ENCODE results near the gene RSRC1.

Gene RSRC1

GRCh38 chr3:158505117-158505516 lies 395.2 kb downstream of the RSRC1 start:
- TF ChIP-seq SNAI2 (CRISPR knock-in tag; IDR thresholded peaks at IDR 0.05): no peak
- no peak for TF ChIP-seq POU6F1 (CRISPR knock-in tag; IDR thresholded peaks at IDR 0.05; ENCODE audit: borderline replicate concordance, low read depth)
- TF ChIP-seq CSRNP3 (CRISPR knock-in tag; IDR thresholded peaks at IDR 0.05): no peak
- no peak for TF ChIP-seq PPARA (CRISPR knock-in tag; IDR thresholded peaks at IDR 0.05; ENCODE audit: borderline replicate concordance)
- TF ChIP-seq ZFP30 (CRISPR knock-in tag; IDR thresholded peaks at IDR 0.05): no peak
- no peak for TF ChIP-seq GLIS3 (CRISPR knock-in tag; IDR thresholded peaks at IDR 0.05)
- no peak for TF ChIP-seq BACH2 (CRISPR knock-in tag; IDR thresholded peaks at IDR 0.05; ENCODE audit: borderline replicate concordance)
- no peak for TF ChIP-seq TOX (CRISPR knock-in tag; IDR thresholded peaks at IDR 0.05; ENCODE audit: borderline replicate concordance)
- no peak for TF ChIP-seq TSHZ2 (CRISPR knock-in tag; IDR thresholded peaks at IDR 0.05)
- no peak for TF ChIP-seq ISL1 (CRISPR knock-in tag; IDR thresholded peaks at IDR 0.05)
- TF ChIP-seq TCF4 (CRISPR knock-in tag; IDR thresholded peaks at IDR 0.05; ENCODE audit: borderline replicate concordance): no peak
- TF ChIP-seq CSDC2 (CRISPR knock-in tag; IDR thresholded peaks at IDR 0.05): no peak
- no peak for TF ChIP-seq RARB (CRISPR knock-in tag; IDR thresholded peaks at IDR 0.05)
- no peak for TF ChIP-seq OSR1 (CRISPR knock-in tag; IDR thresholded peaks at IDR 0.05)
- no peak for ATAC-seq

- TF ChIP-seq OSR1 (CRISPR knock-in tag; IDR thresholded peaks at IDR 0.05): no peak
- no peak for TF ChIP-seq ZNF70 (CRISPR knock-in tag; IDR thresholded peaks at IDR 0.05)
- TF ChIP-seq RARB (CRISPR knock-in tag; IDR thresholded peaks at IDR 0.05): no peak
- no peak for TF ChIP-seq TOX (CRISPR knock-in tag; IDR thresholded peaks at IDR 0.05; ENCODE audit: borderline replicate concordance)
- TF ChIP-seq POU6F1 (CRISPR knock-in tag; IDR thresholded peaks at IDR 0.05; ENCODE audit: borderline replicate concordance, low read depth): no peak
- ATAC-seq: no peak
These were observed 396.6 kb downstream of the RSRC1 start for GRCh38 chr3:158506456-158506855.

GRCh38 chr3:158508481-158508880 lies 398.6 kb downstream of the RSRC1 start:
- ATAC-seq: no peak
- no peak for TF ChIP-seq ZFP30 (CRISPR knock-in tag; IDR thresholded peaks at IDR 0.05)
- TF ChIP-seq POU6F1 (CRISPR knock-in tag; IDR thresholded peaks at IDR 0.05; ENCODE audit: borderline replicate concordance, low read depth): no peak
- TF ChIP-seq ARNTL (CRISPR knock-in tag; IDR thresholded peaks at IDR 0.05; ENCODE audit: borderline replicate concordance, low read depth): no peak

GRCh38 chr3:158509891-158510290 lies 400.0 kb downstream of the RSRC1 start:
- no peak for ATAC-seq
- TF ChIP-seq OSR1 (CRISPR knock-in tag; IDR thresholded peaks at IDR 0.05) (no peak), TOX (CRISPR knock-in tag; IDR thresholded peaks at IDR 0.05; ENCODE audit: borderline replicate concordance) (no peak), RARB (CRISPR knock-in tag; IDR thresholded peaks at IDR 0.05) (no peak), PATZ1 (CRISPR knock-in tag; IDR thresholded peaks at IDR 0.05; ENCODE audit: borderline replicate concordance) (no peak), ZNF8 (CRISPR knock-in tag; IDR thresholded peaks at IDR 0.05) (no peak), ISL1 (CRISPR knock-in tag; IDR thresholded peaks at IDR 0.05) (no peak), ZNF70 (CRISPR knock-in tag; IDR thresholded peaks at IDR 0.05) (no peak), CSDC2 (CRISPR knock-in tag; IDR thresholded peaks at IDR 0.05) (no peak), CSRNP3 (CRISPR knock-in tag; IDR thresholded peaks at IDR 0.05) (no peak), ZFP30 (CRISPR knock-in tag; IDR thresholded peaks at IDR 0.05) (no peak), ARNTL (CRISPR knock-in tag; IDR thresholded peaks at IDR 0.05; ENCODE audit: borderline replicate concordance, low read depth) (no peak), CREB5 (CRISPR knock-in tag; IDR thresholded peaks at IDR 0.05; ENCODE audit: low read depth) (no peak), ZNF565 (CRISPR knock-in tag; conservative IDR thresholded peaks at IDR 0.05; ENCODE audit: low read depth) (no peak)

Measured in SK-N-SH treated with all-trans-retinoic acid at 6 μM for 48 hours (cell line).